Measurements from ENCODE around the gene OTOGL.

OTOGL gene

GRCh38 chr12:80099259-80099658 lies at the start of gene OTOGL:
TSS of gene OTOGL (plus strand) at chr12:80099537. CDS start at chr12:80209432, 109,895 bp downstream.
- no peak for DNase-seq

GRCh38 chr12:80050236-80050635 lies 49.1 kb upstream of the OTOGL start:
- DNase-seq: no peak

GRCh38 chr12:80053051-80053790 lies 46.1 kb upstream of the OTOGL start:
- no peak for DNase-seq

DNA sequence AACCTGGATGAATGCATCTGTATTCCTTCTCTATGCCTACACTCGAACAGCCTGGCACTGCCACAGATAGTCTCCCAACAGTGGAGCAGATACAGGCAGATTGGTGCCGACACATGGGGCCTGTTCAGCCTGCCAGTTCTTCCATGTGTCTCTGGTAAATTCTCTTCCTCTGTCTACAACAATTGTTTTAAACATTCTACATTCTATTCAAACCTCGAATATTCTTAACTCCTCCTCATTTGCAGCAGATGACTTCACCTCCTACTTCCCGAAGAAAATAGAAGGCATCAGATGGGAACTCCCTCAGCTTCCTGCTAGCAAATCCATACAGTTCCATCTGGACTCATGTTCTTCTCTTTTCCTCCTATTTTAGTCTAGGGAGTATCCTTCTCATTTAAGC lies 43.1 kb upstream of the OTOGL start:
- DNase-seq: no peak

DNA sequence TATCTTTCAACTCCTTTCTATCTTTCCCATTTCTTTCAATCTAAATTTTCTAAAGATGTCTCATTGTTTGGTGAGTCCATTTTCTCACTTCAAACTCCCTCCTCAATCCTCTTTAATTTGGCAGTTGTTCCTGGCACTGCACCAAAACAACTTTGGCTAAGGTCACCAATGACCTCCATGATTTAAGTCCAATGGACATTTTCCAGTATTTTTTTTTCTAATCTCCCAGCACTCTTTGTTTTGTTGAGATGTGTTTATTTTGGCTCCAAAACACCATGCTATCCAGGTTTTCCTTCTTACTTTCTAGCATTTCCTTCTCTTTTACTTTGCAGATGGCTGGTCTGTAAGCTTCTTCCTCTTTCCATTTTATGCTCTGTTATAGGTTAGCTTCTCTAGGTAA lies 42.5 kb upstream of the OTOGL start:
- DNase-seq: no peak

DNA sequence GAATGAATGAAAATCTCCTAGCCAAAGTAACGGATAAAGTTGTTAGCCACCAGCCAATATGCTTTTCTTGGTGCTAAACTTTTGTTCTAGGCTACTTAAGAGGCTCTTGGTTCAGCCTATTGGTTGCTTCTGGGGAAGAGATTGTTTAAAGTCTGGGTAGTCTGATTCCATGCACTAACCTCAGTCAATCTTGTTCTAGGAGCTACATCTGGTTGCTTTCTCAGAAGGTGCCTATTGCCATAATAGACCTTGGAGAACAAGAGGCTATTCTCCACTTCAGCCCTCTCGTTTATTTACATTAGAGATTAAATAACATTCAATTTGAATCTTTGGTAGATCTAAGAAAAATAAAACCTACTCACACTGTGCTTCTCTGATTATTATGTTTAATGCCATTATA lies 40.8 kb upstream of the OTOGL start:
- DNase-seq: no peak

- DNase-seq: no peak
These were observed 40.2 kb upstream of the OTOGL start for GRCh38 chr12:80059102-80059501.

DNA sequence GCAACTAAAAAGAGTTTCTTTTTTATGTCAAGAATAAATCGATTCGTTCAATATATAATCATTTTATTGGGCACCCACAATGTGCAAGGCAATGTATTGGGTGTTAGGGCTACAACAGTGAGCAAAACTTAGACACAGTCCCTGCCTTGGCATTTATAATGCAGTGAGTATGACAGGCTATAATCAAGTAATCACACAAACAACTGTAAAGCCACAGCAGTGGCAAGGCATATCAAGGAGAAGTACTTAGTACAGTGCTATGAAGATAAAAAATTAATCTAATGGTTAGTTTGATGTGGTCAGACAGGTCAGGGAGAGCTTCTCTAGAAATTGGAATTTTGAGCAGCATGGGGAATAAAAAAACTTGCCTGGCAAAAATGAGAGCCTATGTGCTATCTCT lies 39.5 kb upstream of the OTOGL start:
- DNase-seq: no peak

DNA sequence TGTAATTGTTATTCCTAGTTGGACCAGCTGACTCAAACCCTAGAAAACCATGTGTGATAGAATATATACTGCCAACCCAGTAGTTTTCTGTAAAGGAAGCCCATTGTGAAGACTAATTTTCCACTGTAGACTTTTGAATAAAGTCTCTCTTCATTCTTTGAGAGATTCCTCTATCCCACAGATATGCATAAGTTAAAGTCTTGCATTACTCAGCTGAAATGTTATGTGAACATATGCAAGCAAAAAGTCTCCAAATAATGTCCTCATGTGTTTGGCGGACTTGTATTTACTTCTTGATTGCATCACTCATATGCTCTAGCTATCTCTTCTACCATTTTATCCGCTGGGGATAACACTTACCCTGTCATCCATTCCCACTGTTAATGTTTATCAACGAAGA lies 35.1 kb upstream of the OTOGL start:
- DNase-seq: no peak

- no peak for DNase-seq
These were observed 34.4 kb upstream of the OTOGL start for GRCh38 chr12:80064951-80065350.

DNA sequence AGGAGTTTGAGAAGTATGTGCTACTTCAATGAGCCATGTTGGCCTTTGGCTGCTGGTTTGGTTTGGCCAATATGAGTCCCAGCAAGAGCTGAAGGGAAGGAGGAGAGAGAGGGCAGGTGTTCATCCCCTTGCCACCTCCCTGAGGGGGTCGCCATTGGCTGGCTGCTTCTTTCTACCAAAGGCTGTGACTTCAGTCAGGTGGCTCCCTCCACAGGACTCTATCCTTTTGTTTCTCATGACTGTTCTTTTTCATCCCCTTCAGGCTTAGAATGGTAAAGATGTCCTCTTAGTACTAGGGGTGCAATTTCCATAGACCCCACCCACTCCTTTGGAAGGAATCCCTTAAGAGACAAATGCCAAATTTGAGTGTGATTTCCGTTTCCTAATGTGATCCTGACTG lies 31.2 kb upstream of the OTOGL start:
- DNase-seq: no peak

- DNase-seq: peak; percentile 44 to 45
These were observed 15.3 kb upstream of the OTOGL start for GRCh38 chr12:80083892-80084614.

- no peak for DNase-seq
These were observed 13.3 kb upstream of the OTOGL start for GRCh38 chr12:80086025-80086424.

- no peak for DNase-seq
These were observed 11.7 kb upstream of the OTOGL start for GRCh38 chr12:80087486-80088213.

GRCh38 chr12:80100591-80100990 lies 1.3 kb downstream of the OTOGL start:
- no peak for DNase-seq

DNA sequence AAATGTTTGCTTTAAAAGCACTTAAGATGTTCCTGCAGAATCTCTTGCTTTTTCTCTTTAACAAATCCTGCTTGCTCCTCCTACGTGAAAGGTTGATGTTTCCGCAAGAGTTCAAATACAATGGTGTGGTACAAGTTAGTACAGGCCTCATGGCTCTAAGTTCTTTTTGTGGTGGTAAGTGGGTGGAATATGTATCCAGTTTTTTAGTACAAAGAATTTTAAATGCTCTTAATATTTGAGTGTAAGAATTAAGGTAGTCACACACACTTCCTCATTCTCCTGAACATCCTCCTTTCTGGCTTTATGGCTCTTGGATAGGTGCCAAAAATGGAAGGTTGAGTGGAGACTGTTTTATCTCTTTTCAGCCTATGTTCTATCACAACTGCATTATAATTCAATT lies 1.8 kb downstream of the OTOGL start:
- DNase-seq: no peak

GRCh38 chr12:80107221-80107620 lies 7.9 kb downstream of the OTOGL start:
- no peak for DNase-seq

DNA sequence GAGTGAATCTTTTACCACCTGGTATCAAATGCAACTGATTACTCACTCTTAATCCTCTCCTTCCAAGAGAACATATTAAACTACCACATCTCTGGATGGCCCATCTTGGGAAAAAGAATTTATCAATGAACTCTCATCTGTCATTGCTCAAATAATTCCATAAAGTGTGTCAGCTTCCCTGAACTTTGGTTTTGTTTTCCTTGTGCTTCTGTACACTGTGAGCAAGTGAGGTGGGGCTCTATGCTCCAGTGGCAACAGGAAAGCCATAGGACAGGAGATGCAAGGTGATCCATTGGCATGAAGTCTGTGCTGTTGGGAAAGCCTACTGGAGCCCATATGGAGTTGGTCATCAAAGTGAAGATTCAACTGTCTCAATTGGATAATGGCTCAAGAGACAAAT lies 17.4 kb downstream of the OTOGL start:
- DNase-seq: no peak

GRCh38 chr12:80118565-80119324 lies 19.4 kb downstream of the OTOGL start:
- no peak for DNase-seq

GRCh38 chr12:80120994-80121393 lies 21.7 kb downstream of the OTOGL start:
- DNase-seq: no peak

DNA sequence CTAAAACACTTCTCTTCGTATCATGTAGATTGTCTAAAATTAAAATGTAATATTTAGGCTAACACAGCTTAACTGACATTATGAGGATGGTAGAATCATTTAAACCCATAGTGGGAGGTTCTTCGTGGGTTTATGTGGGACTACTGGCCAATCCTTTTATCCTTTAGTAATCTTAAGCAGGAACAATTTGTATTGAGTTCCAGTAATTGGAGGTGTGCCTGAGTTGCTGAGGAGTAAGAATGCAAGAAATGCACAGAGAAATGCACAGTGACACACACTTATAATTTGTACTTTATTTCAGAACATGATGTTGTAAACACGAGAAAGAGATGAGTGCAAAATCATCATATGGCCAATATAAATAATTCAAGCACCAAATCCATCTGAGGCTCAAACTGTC lies 22.3 kb downstream of the OTOGL start:
- DNase-seq: no peak

GRCh38 chr12:80129895-80130530 lies 30.7 kb downstream of the OTOGL start:
- DNase-seq: no peak

DNA sequence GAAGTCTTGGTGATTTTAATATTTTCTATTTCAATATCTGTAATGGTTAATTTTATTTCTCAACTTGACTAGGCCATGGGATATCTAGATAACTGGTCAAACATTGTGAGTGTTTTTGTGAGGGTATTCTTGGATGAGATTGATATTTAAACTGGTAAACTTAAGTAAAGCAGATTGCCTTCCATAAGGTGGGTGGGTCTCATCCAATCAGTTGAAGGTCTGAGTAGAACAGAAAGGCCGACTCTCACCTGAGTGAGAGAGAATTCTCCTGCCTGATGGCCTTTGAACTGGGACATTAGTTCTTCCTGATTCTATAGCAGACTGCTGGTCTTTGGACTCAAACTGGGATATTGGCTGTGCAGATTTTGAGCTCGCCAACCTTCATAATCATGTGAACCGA lies 36.3 kb downstream of the OTOGL start:
- DNase-seq: no peak

Data from activated T-cell treated with anti-CD3 and anti-CD28 coated beads, Interleukin-2, amount 50 U/mL, for 48 hours (primary cell).